ENCODE measurements around the gene UGT1A8. TPM values are rescaled to one million over a fixed set of nuclear protein-coding genes. Genes with fewer than 3 reads are reported as not detected.

UGT1A8 gene
- total RNA-seq, 1 donor from 2014 or later: not detected

- TF ChIP-seq CTCF (IDR thresholded peaks at IDR 0.05; ENCODE audit: partially characterized antibody, unreplicated experiment): no peak
- DNase-seq: no peak
- no peak overlapping the region for H3K27ac Mint-ChIP-seq (ENCODE audit: unreplicated experiment)
These were observed 176.8 kb downstream of the UGT1A8 start for GRCh38 chr2:233794128-233794658.

GRCh38 chr2:233795735-233796171, 178.3 kb downstream of the UGT1A8 start:
- Mint-ChIP-seq H3K4me3 (ENCODE audit: unreplicated experiment) (no peak overlapping the region), H3K9me3 (ENCODE audit: unreplicated experiment) (peaks cover 10% of the 10 kb centered on the region), H3K36me3 (ENCODE audit: unreplicated experiment) (peaks cover 3% of the 10 kb centered on the region), H3K27ac (ENCODE audit: unreplicated experiment) (no peak overlapping the region), H3K4me1 (ENCODE audit: low read depth, unreplicated experiment) (peaks cover 3% of the 10 kb centered on the region), H3K27me3 (ENCODE audit: unreplicated experiment) (peaks cover 7% of the 10 kb centered on the region)
- TF ChIP-seq CTCF (IDR thresholded peaks at IDR 0.05; ENCODE audit: partially characterized antibody, unreplicated experiment): no peak
- DNase-seq: no peak

More at GRCh38 chr2:233794128-233794658, 176.8 kb downstream of the UGT1A8 start:
- Mint-ChIP-seq H3K27me3 (ENCODE audit: unreplicated experiment) (peaks cover 9% of the 10 kb centered on the region), H3K4me3 (ENCODE audit: unreplicated experiment) (no peak overlapping the region), H3K4me1 (ENCODE audit: low read depth, unreplicated experiment) (peaks cover 3% of the 10 kb centered on the region), H3K9me3 (ENCODE audit: unreplicated experiment) (peaks cover 8% of the 10 kb centered on the region), H3K36me3 (ENCODE audit: unreplicated experiment) (peaks cover 4% of the 10 kb centered on the region)

GRCh38 chr2:233796254-233796653, 178.8 kb downstream of the UGT1A8 start:
- Mint-ChIP-seq H3K27ac (ENCODE audit: unreplicated experiment) (no peak overlapping the region), H3K9me3 (ENCODE audit: unreplicated experiment) (peaks cover 9% of the 10 kb centered on the region), H3K27me3 (ENCODE audit: unreplicated experiment) (peaks cover 6% of the 10 kb centered on the region), H3K4me1 (ENCODE audit: low read depth, unreplicated experiment) (peaks cover 3% of the 10 kb centered on the region), H3K36me3 (ENCODE audit: unreplicated experiment) (no peaks in the 10 kb centered on the region), H3K4me3 (ENCODE audit: unreplicated experiment) (no peak overlapping the region)
- DNase-seq: no peak
- no peak for TF ChIP-seq CTCF (IDR thresholded peaks at IDR 0.05; ENCODE audit: partially characterized antibody, unreplicated experiment)

GRCh38 chr2:233798335-233799086, 181.1 kb downstream of the UGT1A8 start:
- Mint-ChIP-seq H3K4me3 (ENCODE audit: unreplicated experiment) (no peak overlapping the region), H3K36me3 (ENCODE audit: unreplicated experiment) (no peaks in the 10 kb centered on the region), H3K27ac (ENCODE audit: unreplicated experiment) (no peak overlapping the region), H3K4me1 (ENCODE audit: low read depth, unreplicated experiment) (peaks cover 3% of the 10 kb centered on the region), H3K27me3 (ENCODE audit: unreplicated experiment) (peaks cover 3% of the 10 kb centered on the region), H3K9me3 (ENCODE audit: unreplicated experiment) (peaks cover 9% of the 10 kb centered on the region)
- TF ChIP-seq CTCF (IDR thresholded peaks at IDR 0.05; ENCODE audit: partially characterized antibody, unreplicated experiment): no peak
- no peak for DNase-seq

GRCh38 chr2:233799087-233799665, 181.7 kb downstream of the UGT1A8 start:
- TF ChIP-seq CTCF (IDR thresholded peaks at IDR 0.05; ENCODE audit: partially characterized antibody, unreplicated experiment): no peak
- Mint-ChIP-seq H3K4me1 (ENCODE audit: low read depth, unreplicated experiment) (peaks cover 3% of the 10 kb centered on the region), H3K4me3 (ENCODE audit: unreplicated experiment) (no peak overlapping the region)

More at GRCh38 chr2:233799087-233799665, 181.7 kb downstream of the UGT1A8 start:
- no peak for DNase-seq
- peaks cover 9% of the 10 kb centered on the region for H3K9me3 Mint-ChIP-seq (ENCODE audit: unreplicated experiment)
- no peak overlapping the region for H3K27ac Mint-ChIP-seq (ENCODE audit: unreplicated experiment)
- H3K27me3 Mint-ChIP-seq (ENCODE audit: unreplicated experiment): peaks cover 3% of the 10 kb centered on the region
- H3K36me3 Mint-ChIP-seq (ENCODE audit: unreplicated experiment): no peaks in the 10 kb centered on the region

Data from glutamatergic neuron (in vitro differentiated cells).